AG10803 (cell line): ENCODE data around the gene TSPAN11.
"Not testable (repeated sequence)": the region's sequence is repeated elsewhere in the genome, so short reads cannot be mapped to it uniquely, and the experiment has no call there.

ENCODE experiments used
- DNase-seq: peaks from one replicate; pipeline ENCODE4 v3.0.0; 2010; ENCODE audit warnings: low read depth
- H3K4me3 ChIP-seq: 2 replicates; pipeline ENCODE4 v1.5.1; 2011; ENCODE audit warnings: mild to moderate bottlenecking, low read length, control low read depth
- CTCF ChIP-seq: conservative IDR thresholded peaks from 2 replicates; pipeline ENCODE4 v1.5.1; 2011; ENCODE audit warnings: mild to moderate bottlenecking, low read length, control low read depth, inconsistent platforms

TSPAN11 gene

GRCh38 chr12:31008961-31009840, 82.7 kb downstream of the TSPAN11 start:
- no peak overlapping the region for H3K4me3 ChIP-seq
- no peak for DNase-seq
- TF ChIP-seq CTCF = no peak

- H3K4me3 ChIP-seq = no peak overlapping the region
- no peak for TF ChIP-seq CTCF
- no peak for DNase-seq
Measured at GRCh38 chr12:31009976-31010375, 83.4 kb downstream of the TSPAN11 start.

- no peak for TF ChIP-seq CTCF
- H3K4me3 ChIP-seq = no peak overlapping the region
- no peak for DNase-seq
Measured at GRCh38 chr12:31011336-31011735, 84.8 kb downstream of the TSPAN11 start.

GRCh38 chr12:31011746-31012566, 85.4 kb downstream of the TSPAN11 start:
- no peak overlapping the region for H3K4me3 ChIP-seq
- no peak for DNase-seq
- TF ChIP-seq CTCF = 0 out of 2 replicates have a peak, but pooled peaks have one; percentile 23

- H3K4me3 ChIP-seq, DNase-seq: not testable (repeated sequence)
Measured at GRCh38 chr12:31012567-31012891, 86.0 kb downstream of the TSPAN11 start.

- no peak overlapping the region for H3K4me3 ChIP-seq
- no peak for TF ChIP-seq CTCF
- no peak for DNase-seq
Measured at GRCh38 chr12:31015215-31015614, 88.7 kb downstream of the TSPAN11 start.

DNA sequence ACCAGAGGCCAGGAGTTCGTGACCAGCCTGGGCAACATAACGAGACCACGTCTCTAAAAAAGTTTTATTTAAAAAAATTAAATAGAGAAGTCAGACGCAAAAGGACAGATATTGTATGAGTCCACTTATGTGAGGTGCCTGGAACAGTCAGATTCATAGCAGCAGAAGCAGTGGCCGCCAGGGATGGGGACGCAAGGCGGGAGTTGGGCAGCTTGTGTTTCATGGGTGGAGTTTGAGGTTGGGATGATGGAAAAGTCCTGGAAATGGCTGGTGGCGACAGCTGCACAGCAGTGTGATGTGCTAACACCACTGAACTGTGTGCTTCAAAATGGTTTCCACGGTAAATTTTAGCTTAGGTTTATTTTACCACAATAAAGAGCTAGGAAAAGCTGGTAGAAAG, 89.5 kb downstream of the TSPAN11 start:
- no peak for DNase-seq
- TF ChIP-seq CTCF = no peak
- no peak overlapping the region for H3K4me3 ChIP-seq
